ENCODE results near the gene DUSP9.
"Not testable (repeated sequence)": the region's sequence is repeated elsewhere in the genome, so short reads cannot be mapped to it uniquely, and the experiment has no call there.

DUSP9 gene, protein sequence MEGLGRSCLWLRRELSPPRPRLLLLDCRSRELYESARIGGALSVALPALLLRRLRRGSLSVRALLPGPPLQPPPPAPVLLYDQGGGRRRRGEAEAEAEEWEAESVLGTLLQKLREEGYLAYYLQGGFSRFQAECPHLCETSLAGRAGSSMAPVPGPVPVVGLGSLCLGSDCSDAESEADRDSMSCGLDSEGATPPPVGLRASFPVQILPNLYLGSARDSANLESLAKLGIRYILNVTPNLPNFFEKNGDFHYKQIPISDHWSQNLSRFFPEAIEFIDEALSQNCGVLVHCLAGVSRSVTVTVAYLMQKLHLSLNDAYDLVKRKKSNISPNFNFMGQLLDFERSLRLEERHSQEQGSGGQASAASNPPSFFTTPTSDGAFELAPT

DNA sequence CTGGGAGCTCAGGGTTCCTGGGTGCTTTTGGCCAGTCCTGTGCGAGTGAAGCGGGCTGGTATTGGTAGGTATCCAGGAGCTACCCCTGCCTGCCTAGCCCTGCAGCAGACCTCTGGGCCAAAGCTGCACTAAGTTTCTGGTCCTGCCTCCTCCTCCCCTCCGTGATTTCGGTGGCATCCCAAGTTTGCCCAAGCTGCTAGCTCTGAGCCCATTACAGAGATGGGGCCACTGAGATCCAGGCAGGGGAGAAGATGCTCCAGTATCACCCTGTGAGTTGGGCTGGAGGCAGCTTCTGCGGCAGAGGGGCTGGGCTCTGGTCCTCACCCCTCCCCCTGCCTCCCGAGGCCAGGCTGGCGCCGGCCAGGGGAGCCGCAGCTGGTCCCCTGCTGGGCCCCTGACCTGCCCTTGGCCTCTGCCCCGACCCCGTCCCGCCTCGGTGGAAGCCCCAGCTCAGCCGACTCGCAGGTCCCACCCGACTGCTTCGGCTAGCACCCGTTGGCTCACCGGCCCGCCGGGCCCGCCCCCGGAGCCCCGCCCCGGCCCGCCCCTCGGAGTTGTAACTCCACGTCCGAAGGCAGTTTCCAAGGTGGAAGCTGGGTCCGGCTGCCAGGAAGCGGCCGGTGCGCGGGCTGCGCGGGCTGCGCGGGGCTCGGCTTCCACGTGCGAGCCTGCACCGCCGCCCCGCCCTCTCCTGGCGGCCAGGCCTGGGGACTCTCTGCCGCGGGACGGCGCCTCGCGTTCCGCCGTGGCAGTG is at the start of gene DUSP9:
DUSP9 (plus strand) TSS at position 584 of the 754 bp plus-strand sequence. CDS start 751 bp downstream, outside the sequence.
- Mint-ChIP-seq H3K4me3 (no peak within 1 kb of the TSS), H3K36me3 (no peaks in the 10 kb centered on the region), H3K27ac (no peak within 1 kb of the TSS), H3K4me1 (peaks cover 7% of the 10 kb centered on the region), H3K27me3 (peaks cover 91% of the 10 kb centered on the region), H3K9me3 (no peaks in the 10 kb centered on the region)
- CTCF ChIA-PET = interaction anchor here (1.2 to 3.9 kb wide), 7 partner anchors 11 to 705 kb away, joined by 3 to 14 read pairs (median 11); no protein-coding TSS in a partner anchor
- no peak for DNase-seq

DNA sequence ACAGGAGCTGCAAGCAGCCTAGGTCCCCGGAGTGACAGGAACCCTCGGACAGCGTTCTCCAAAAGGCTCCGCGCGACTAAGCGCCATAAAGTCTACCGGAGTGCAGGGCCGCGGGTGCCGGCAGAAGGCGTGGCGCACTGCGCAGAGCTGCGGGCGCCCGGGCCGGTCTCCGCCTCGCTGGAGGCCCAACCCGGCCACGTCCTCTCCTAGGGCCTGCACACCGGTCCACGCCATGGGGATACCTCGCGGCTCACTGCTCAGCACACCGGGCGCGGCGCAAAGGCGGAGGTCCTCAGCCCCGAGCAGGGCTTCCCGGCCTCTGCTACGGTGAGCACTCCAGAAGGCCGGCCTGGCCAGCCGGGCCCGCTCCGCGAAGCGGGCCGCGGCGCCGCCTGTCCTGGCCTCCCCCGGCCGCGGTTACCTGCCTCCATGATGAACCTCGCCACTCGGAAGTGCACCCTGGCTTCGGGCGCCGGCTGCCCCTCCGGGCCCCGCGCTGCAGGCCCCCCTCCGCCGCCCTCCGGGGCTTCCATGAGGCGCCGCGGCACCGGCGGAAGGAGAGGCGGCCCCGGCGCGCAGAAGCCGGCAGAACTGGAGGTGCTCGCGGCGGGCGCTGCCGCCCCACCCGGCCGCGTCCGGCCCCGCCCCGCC is 48.3 kb upstream of the DUSP9 start, which contains the start of gene CCNQ:
CCNQ (minus strand) TSS at position 599 of the 651 bp plus-strand sequence; CDS start at position 533, 66 bp downstream.
- Mint-ChIP-seq H3K9me3 (no peaks in the 10 kb centered on the region), H3K36me3 (peaks cover 21% of the 10 kb centered on the region), H3K4me3 (peak within 1 kb of the TSS; percentile 92), H3K27me3 (no peaks in the 10 kb centered on the region), H3K27ac (peak within 1 kb of the TSS; percentile 89), H3K4me1 (peaks cover 53% of the 10 kb centered on the region)
- peak; percentile 38 for DNase-seq
- CTCF ChIA-PET = interaction anchor here (0.6 to 1.0 kb wide), 4 partner anchors 39 to 348 kb away, joined by 3 to 4 read pairs (median 3); partner anchors contain the start of gene HAUS7

DNA sequence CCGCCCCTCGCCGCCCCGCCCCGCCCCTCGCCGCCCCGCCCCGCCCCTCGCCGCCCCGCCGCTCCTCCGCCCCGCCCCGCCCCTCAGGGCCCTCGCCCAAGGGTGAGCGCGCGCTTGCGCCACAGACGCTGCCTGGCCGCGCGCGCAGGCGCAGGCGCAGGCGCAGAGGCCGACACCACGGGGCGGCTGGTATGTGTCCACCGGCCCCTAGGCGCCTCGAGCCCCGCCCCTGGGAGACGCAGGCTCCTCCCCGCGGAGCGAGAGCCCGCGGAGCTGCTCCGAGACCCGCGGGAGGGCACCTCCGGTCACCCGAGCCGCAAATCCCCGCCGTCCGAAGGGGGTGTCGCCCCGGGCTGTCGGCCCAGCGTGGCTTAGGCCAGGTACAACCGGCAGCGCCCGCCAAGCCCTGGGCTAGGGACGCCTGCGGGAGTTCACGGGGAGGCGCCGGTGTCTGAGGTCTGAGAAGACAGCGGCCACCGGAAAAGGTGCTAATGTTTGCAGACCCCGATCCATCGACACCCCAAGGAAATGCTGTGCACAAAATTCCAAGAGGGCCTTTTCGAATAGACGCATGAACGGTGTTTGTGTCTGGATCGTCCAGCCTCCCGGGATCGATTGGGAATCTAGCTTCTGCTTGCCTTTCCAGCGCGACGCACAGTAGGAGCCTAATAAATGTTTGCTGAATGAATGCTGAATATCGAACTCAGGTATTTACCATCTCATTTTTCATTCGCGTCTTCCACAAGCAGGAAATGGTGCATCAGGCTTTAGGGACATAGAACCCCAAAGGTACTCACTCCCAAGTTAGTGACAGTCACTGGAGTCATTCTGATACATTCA is 47.6 kb upstream of the DUSP9 start:
- H3K4me3 Mint-ChIP-seq = peak overlapping the region; percentile 92
- peaks cover under 1% of the 10 kb centered on the region for H3K27me3 Mint-ChIP-seq
- H3K27ac Mint-ChIP-seq = peak overlapping the region; percentile 89
- H3K4me1 Mint-ChIP-seq = peaks cover 60% of the 10 kb centered on the region
- H3K36me3 Mint-ChIP-seq = peaks cover 24% of the 10 kb centered on the region
- DNase-seq = peak; percentile 90
- CTCF ChIA-PET = interaction anchor here (0.6 to 2.3 kb wide), 4 partner anchors 10 to 129 kb away, joined by 3 to 19 read pairs (median 4); partner anchors contain the start of gene HAUS7
- H3K9me3 Mint-ChIP-seq = no peaks in the 10 kb centered on the region

DNA sequence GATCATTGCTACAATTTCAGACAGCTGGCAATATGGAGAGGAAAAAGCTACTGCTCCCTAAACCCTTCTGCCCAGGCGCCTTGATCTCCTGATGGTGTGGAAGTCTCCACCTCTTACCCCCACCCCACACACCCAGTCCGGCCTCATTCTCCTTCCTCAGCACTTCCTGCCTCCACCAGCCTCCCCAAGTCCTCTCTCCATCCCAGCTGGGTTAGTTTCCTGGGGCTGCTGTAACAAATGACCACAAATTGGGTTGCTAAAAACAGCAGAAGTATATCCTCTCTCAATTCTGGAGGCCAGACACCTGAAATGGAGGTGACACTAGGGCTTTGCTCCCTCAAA is 47.0 kb upstream of the DUSP9 start:
- DNase-seq = peak; percentile 43
- peak overlapping the region; percentile 89 for H3K27ac Mint-ChIP-seq
- CTCF ChIA-PET = interaction anchor here (0.9 to 2.3 kb wide), 3 partner anchors 10 to 62 kb away, joined by 4 to 19 read pairs (median 5); no protein-coding TSS in a partner anchor
- H3K9me3 Mint-ChIP-seq = no peaks in the 10 kb centered on the region
- peaks cover 66% of the 10 kb centered on the region for H3K4me1 Mint-ChIP-seq
- peak overlapping the region; percentile 92 for H3K4me3 Mint-ChIP-seq
- H3K36me3 Mint-ChIP-seq = peaks cover 24% of the 10 kb centered on the region
- peaks cover 6% of the 10 kb centered on the region for H3K27me3 Mint-ChIP-seq

DNA sequence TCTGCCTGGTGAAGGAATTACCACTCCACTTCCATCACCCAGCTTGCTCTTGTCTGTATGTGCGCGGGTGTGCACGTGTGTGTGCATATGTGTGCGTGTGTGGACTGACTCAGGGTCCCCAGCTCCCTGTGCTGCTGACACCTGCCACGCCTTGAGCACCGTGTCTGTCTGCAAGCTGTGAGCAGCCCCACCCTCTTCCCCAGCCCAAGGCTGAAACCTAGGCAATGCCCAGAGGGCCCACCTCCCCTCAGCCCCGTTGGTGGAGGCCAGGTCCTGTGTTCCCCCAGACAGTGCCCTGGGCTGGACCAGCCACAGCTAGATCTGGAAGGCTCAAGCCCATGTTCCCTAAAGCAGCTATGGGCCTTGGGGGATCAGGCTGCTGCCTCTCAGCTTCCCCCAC is 46.1 kb upstream of the DUSP9 start:
- Mint-ChIP-seq H3K36me3 (peaks cover 20% of the 10 kb centered on the region), H3K4me1 (peaks cover 66% of the 10 kb centered on the region), H3K4me3 (peak overlapping the region; percentile 92), H3K27ac (no peak overlapping the region), H3K27me3 (peaks cover 11% of the 10 kb centered on the region), H3K9me3 (no peaks in the 10 kb centered on the region)
- CTCF ChIA-PET = interaction anchor here (0.9 to 2.3 kb wide), 3 partner anchors 9 to 61 kb away, joined by 4 to 19 read pairs (median 5); no protein-coding TSS in a partner anchor
- DNase-seq = no peak

DNA sequence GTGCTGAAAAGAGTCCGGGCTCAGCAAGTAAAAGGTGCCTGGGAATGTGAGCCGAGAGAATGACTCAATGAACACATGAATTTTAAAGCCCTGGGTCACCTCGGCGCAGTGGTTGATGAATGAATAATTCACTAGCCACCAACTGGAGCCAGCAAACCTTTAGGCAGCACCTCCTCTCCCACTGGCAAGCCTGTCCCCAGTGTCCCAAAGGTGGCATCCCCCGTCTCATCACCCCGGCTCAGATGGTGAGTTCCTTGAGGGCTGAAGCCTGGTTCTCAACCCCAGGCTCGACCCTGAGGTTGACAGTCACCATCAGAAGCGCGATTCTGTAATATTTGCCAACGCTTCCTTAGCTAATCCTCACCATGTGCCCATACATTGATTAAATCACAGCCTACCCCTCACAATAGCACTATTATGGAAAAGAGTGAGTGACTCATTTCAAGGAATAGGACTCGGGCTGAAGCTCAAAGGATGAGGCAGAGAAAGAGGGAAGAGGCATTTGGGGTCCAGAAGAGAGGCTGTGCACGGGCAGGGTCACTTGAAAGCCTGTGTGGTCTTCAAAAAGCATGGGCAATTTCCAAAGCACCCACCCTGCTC is 45.4 kb upstream of the DUSP9 start:
- Mint-ChIP-seq H3K36me3 (peaks cover 19% of the 10 kb centered on the region), H3K9me3 (no peaks in the 10 kb centered on the region), H3K4me3 (peak overlapping the region; percentile 24), H3K27ac (no peak overlapping the region), H3K27me3 (peaks cover 16% of the 10 kb centered on the region), H3K4me1 (peaks cover 63% of the 10 kb centered on the region)
- no peak for DNase-seq
- CTCF ChIA-PET = interaction anchor here (2.3 kb wide), 1 partner anchor 8 kb away, joined by 19 read pairs; no protein-coding TSS in a partner anchor

DNA sequence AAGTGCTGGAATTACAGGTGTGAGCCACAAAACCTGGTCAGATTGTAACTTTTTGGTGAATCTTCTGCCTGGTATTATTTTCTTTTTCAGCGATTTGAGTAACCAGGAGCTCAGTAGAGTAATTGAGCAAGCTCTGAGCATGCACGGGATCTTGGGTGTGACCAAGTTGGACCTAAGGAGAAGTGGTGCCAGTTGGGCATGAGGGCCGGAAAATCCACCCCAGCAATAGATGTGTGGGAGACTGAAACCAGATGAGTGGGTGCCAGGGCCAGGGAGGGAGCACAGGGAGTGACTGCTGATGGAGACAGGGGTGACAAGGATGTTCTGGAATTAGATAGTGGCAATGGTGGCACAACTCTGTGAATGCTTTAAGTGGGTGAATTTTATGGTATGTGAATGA is 44.4 kb upstream of the DUSP9 start:
- H3K27ac Mint-ChIP-seq = peak overlapping the region; percentile 37
- DNase-seq = no peak
- CTCF ChIA-PET = no interaction called here
- H3K27me3 Mint-ChIP-seq = peaks cover 24% of the 10 kb centered on the region
- H3K4me1 Mint-ChIP-seq = peaks cover 53% of the 10 kb centered on the region
- peaks cover 13% of the 10 kb centered on the region for H3K36me3 Mint-ChIP-seq
- no peak overlapping the region for H3K4me3 Mint-ChIP-seq
- no peaks in the 10 kb centered on the region for H3K9me3 Mint-ChIP-seq

DNA sequence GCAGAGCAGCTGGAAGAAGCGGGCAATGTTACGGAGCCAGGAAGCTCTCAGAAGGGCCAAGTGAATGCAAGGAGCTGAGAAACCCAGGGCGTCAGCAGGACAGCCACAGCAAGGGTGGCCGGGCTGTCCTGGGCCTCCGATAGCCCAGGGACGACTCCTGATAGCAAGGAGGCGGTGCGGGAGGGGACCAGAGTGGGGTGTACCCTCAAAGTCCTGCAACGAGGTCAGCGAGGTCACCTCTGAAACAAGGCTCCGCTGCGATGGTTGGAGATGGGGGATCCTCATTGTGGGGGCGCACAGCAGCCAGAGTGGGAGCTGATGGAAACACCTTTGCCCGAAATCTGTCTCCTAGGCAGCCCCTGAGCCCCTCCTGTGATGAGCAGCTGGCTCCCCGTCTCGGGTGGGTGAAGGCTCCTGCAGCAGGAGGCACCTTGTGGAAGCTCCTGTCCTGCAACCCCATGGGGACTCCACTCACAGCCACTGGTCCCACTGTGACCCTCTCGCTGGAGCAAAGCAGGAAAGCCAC is 43.8 kb upstream of the DUSP9 start:
- CTCF ChIA-PET = no interaction called here
- H3K4me1 Mint-ChIP-seq = peaks cover 48% of the 10 kb centered on the region
- peaks cover 28% of the 10 kb centered on the region for H3K27me3 Mint-ChIP-seq
- no peak overlapping the region for H3K4me3 Mint-ChIP-seq
- no peaks in the 10 kb centered on the region for H3K9me3 Mint-ChIP-seq
- no peak for DNase-seq
- peak overlapping the region; percentile 37 for H3K27ac Mint-ChIP-seq
- H3K36me3 Mint-ChIP-seq = peaks cover 13% of the 10 kb centered on the region

DNA sequence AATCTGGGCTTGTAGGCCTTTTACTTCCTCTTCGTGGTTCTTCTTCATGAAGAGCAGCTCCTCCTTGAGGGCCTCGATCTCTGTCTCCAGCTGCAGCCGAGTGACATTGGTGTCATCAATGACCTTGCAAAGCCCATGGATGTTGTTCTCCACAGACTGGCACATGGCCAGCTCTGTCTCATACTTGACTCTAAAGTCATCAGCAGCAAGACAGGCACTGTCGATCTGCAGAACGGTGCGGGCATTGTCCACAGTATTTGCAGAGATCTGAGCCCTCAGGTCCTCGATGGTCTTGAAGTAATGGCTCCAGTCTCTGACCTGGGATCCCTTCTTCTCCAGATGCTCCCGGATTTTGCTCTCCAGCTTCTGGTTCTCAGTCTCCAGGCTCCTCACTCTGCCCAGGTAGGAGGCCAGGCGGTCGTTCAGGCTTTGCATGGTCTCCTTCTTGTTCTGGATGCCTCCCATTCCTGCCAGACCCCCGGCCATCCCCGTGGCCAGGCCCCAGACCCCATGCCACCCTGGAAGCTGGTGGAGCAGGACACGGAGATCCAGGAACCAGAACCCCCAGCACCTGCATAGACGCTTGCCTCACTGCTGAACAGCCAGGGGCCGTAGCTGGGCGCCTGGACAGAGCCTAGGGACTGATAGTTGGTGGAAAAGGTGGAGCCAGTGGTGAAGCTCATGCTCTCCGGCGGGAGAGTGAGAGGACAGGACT is 42.2 kb upstream of the DUSP9 start:
- H3K4me1 Mint-ChIP-seq = peaks cover 50% of the 10 kb centered on the region
- H3K9me3 Mint-ChIP-seq, H3K4me3 Mint-ChIP-seq, DNase-seq, H3K27ac Mint-ChIP-seq: not testable (repeated sequence)
- peaks cover 13% of the 10 kb centered on the region for H3K36me3 Mint-ChIP-seq
- H3K27me3 Mint-ChIP-seq = peaks cover 41% of the 10 kb centered on the region
- CTCF ChIA-PET = interaction anchor here (1.3 kb wide), 1 partner anchor 63 kb away, joined by 4 read pairs; no protein-coding TSS in a partner anchor

DNA sequence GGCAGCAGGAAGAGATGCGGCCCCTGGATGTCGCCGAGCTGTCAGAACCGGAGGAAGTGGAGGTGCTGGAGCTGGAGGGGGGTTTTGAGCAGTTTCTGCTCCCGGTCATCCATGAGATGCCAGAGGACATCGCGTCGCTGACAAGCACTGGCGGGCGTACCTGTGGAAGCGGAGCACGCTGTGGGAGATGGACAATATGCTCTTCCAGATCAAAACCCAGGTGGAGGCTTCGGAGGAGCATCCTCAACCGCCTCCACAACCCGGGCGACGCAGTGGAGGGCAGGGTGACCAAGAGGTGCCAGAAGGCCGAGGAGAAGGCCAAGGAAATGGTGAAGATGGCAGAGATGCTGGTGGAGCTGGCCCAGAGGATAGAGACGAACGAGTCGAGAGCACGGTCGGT is 40.5 kb upstream of the DUSP9 start:
- no peak overlapping the region for H3K4me3 Mint-ChIP-seq
- no peaks in the 10 kb centered on the region for H3K9me3 Mint-ChIP-seq
- H3K27me3 Mint-ChIP-seq = peaks cover 53% of the 10 kb centered on the region
- no peak overlapping the region for H3K27ac Mint-ChIP-seq
- CTCF ChIA-PET = interaction anchor here (1.3 to 2.0 kb wide), 2 partner anchors 52 to 62 kb away, joined by 4 read pairs; no protein-coding TSS in a partner anchor
- H3K36me3 Mint-ChIP-seq = peaks cover 9% of the 10 kb centered on the region
- no peak for DNase-seq
- H3K4me1 Mint-ChIP-seq = peaks cover 37% of the 10 kb centered on the region

DNA sequence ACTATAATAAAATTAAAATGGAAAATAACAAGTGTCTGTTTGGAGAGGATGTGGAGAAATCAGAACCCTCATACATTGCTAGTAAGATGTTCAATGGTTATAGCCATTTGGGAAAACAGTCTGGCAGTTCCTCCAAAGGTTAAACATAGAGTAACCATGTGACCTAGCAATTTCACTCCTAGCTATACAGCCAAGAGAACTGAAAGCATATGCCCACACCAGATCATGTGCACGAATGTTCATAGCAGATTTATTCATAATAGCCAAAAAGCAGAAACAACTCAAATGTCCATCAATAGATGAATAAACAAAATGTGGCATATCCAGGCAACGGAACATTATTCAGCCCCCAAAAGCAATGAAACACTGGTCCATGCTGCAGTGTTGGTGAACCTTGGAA is 38.6 kb upstream of the DUSP9 start:
- no peak overlapping the region for H3K27ac Mint-ChIP-seq
- H3K4me3 Mint-ChIP-seq = no peak overlapping the region
- H3K36me3 Mint-ChIP-seq = peaks cover 4% of the 10 kb centered on the region
- CTCF ChIA-PET = interaction anchor here (1.5 kb wide), 1 partner anchor 27 kb away, joined by 4 read pairs; no protein-coding TSS in a partner anchor
- H3K27me3 Mint-ChIP-seq = peaks cover 68% of the 10 kb centered on the region
- DNase-seq = no peak
- H3K4me1 Mint-ChIP-seq = peaks cover 24% of the 10 kb centered on the region
- no peaks in the 10 kb centered on the region for H3K9me3 Mint-ChIP-seq

DNA sequence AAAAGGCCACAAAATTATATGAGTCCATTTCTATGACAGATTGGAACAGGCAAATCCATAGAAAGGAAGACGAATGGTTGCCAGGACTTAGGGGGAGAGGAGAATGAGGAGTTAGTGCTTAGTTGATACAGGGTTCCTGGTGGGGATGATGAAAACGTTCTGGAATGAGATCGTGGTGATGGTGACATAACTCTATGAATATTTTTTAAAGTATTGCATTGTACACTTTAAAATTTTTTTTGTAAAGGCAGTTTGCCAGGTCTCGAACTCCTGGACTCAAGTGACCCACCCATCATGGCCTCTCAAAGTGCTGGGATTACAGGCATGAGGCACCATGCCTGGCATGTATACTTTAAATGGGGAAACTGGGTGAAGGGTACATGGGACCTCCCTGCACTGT is 38.2 kb upstream of the DUSP9 start:
- Mint-ChIP-seq H3K4me3 (no peak overlapping the region), H3K36me3 (peaks cover 3% of the 10 kb centered on the region), H3K27ac (no peak overlapping the region), H3K27me3 (peaks cover 68% of the 10 kb centered on the region), H3K4me1 (peaks cover 20% of the 10 kb centered on the region), H3K9me3 (no peaks in the 10 kb centered on the region)
- CTCF ChIA-PET = interaction anchor here (0.7 to 2.5 kb wide), 13 partner anchors 8 to 168 kb away, joined by 3 to 19 read pairs (median 4); partner anchors contain the start of gene DUSP9
- DNase-seq = no peak

All from activated naive CD4-positive, alpha-beta T cell treated with anti-CD3 and anti-CD28 coated beads, Interleukin-2, amount 10 ng/mL, durations not matched to agents 7 days and 5 days (primary cell).